H9 (cell line): Measurements from ENCODE around the gene ARHGAP45. TPM values are rescaled to one million over a fixed set of nuclear protein-coding genes. Genes with fewer than 3 reads are reported as not detected.

Source experiments
- DNase-seq: peaks from one replicate; pipeline ENCODE4 v3.0.0-alpha.2; 2017
- H2AFZ ChIP-seq: one replicate; pipeline ENCODE4 v1.6.1; 2013; ENCODE audit warnings: mild to moderate bottlenecking, low read length, control low read depth, moderate library complexity
- H2AK5ac ChIP-seq: 2 replicates; pipeline ENCODE4 v1.6.1; 2013; ENCODE audit warnings: low read length, control low read depth, mixed read lengths; ENCODE audit not compliant: insufficient read length
- H2BK120ac ChIP-seq: one replicate; pipeline ENCODE4 v1.6.1; 2013; ENCODE audit warnings: low read depth, mild to moderate bottlenecking, low read length, control low read depth, inconsistent platforms; ENCODE audit not compliant: poor library complexity, severe bottlenecking
- H2BK12ac ChIP-seq: 2 replicates; pipeline ENCODE4 v1.6.1; 2013; ENCODE audit warnings: low read length, control low read depth, mixed read lengths, low read depth; ENCODE audit not compliant: insufficient read length
- H2BK15ac ChIP-seq: 2 replicates; pipeline ENCODE4 v1.6.1; 2013; ENCODE audit warnings: low read depth, low read length, control low read depth
- H2BK20ac ChIP-seq: one replicate; pipeline ENCODE4 v1.6.1; 2013; ENCODE audit warnings: low read depth, mild to moderate bottlenecking, low read length, control low read depth, inconsistent platforms; ENCODE audit not compliant: poor library complexity, severe bottlenecking
- H2BK5ac ChIP-seq: 2 replicates; pipeline ENCODE4 v1.6.1; 2013; ENCODE audit warnings: low read length, control low read depth, mixed read lengths; ENCODE audit not compliant: insufficient read length
- H3K14ac ChIP-seq: 2 replicates; pipeline ENCODE4 v1.6.1; 2013; ENCODE audit warnings: low read length, control low read depth; ENCODE audit not compliant: insufficient read depth
- H3K18ac ChIP-seq: 2 replicates; pipeline ENCODE4 v1.6.1; 2013; ENCODE audit warnings: low read depth, mild to moderate bottlenecking, mixed read lengths, low read length, control low read depth; ENCODE audit not compliant: insufficient read length
- H3K23ac ChIP-seq: 2 replicates; pipeline ENCODE4 v1.6.1; 2013; ENCODE audit warnings: low read length, control low read depth, mixed read lengths, low read depth; ENCODE audit not compliant: insufficient read length
- H3K23me2 ChIP-seq: 2 replicates; pipeline ENCODE4 v1.6.1; 2013; ENCODE audit warnings: low read depth, mild to moderate bottlenecking, mixed read lengths, low read length, control low read depth; ENCODE audit not compliant: insufficient read length, poor library complexity, severe bottlenecking
- H3K27ac ChIP-seq: 2 replicates; pipeline ENCODE4 v1.5.1; 2013; ENCODE audit warnings: low read length, control low read depth, mixed read lengths, low read depth; ENCODE audit not compliant: insufficient read length
- H3K27me3 ChIP-seq: 2 replicates; pipeline ENCODE4 v1.6.1; 2013; ENCODE audit warnings: low read length, control low read depth, inconsistent platforms; ENCODE audit not compliant: insufficient read depth
- H3K4ac ChIP-seq: 2 replicates; pipeline ENCODE4 v1.6.1; 2013; ENCODE audit warnings: low read depth, mild to moderate bottlenecking, control low read depth, inconsistent platforms, low read length, moderate library complexity
- H3K4me1 ChIP-seq: 2 replicates; pipeline ENCODE4 v1.6.1; 2013; ENCODE audit warnings: low read length, control low read depth, inconsistent platforms; ENCODE audit not compliant: insufficient read depth
- H3K4me2 ChIP-seq: 2 replicates; pipeline ENCODE4 v1.6.1; 2013; ENCODE audit warnings: low read length, control low read depth, mixed read lengths; ENCODE audit not compliant: insufficient read length, insufficient read depth
- H3K56ac ChIP-seq: 2 replicates; pipeline ENCODE4 v1.6.1; 2013; ENCODE audit warnings: low read depth, mild to moderate bottlenecking, mixed read lengths, low read length, control low read depth; ENCODE audit not compliant: insufficient read length
- H3K79me1 ChIP-seq: 2 replicates; pipeline ENCODE4 v1.6.1; 2013; ENCODE audit warnings: low read depth, mild to moderate bottlenecking, moderate library complexity, low read length, control low read depth, inconsistent platforms; ENCODE audit not compliant: insufficient read depth, poor library complexity, severe bottlenecking
- H3K79me2 ChIP-seq: 2 replicates; pipeline ENCODE4 v1.6.1; 2013; ENCODE audit warnings: low read length, control low read depth, inconsistent platforms; ENCODE audit not compliant: insufficient read depth
- H3K9ac ChIP-seq: 2 replicates; pipeline ENCODE4 v1.6.1; 2013; ENCODE audit warnings: low read length, control low read depth, mixed read lengths; ENCODE audit not compliant: insufficient read length; ENCODE audit errors: extremely low read depth
- H3K9me3 ChIP-seq: one replicate; pipeline ENCODE4 v1.6.1; 2013; ENCODE audit warnings: low read depth, low read length, inconsistent platforms; ENCODE audit not compliant: control insufficient read depth
- H3T11ph ChIP-seq: one replicate; pipeline ENCODE4 v1.6.1; 2013; ENCODE audit warnings: mild to moderate bottlenecking, low read length, control low read depth, inconsistent platforms
- H4K20me1 ChIP-seq: one replicate; pipeline ENCODE4 v1.6.1; 2013; ENCODE audit not compliant: control insufficient read depth, insufficient read length, insufficient read depth
- H4K5ac ChIP-seq: 2 replicates; pipeline ENCODE4 v1.6.1; 2013; ENCODE audit warnings: low read depth, mild to moderate bottlenecking, mixed read lengths, low read length, control low read depth; ENCODE audit not compliant: insufficient read length
- H4K8ac ChIP-seq: replicated peaks from 2 replicates; pipeline ENCODE4 v1.6.1; 2013; ENCODE audit warnings: low read length, control low read depth, mixed read lengths, low read depth; ENCODE audit not compliant: insufficient read length
- H4K91ac ChIP-seq: 2 replicates; pipeline ENCODE4 v1.6.1; 2013; ENCODE audit warnings: low read depth, mild to moderate bottlenecking, moderate library complexity, mixed read lengths, low read length, control low read depth; ENCODE audit not compliant: insufficient read length
- H3K27ac Mint-ChIP-seq, 3 experiments: 2 replicates in 2 of 3; 3 replicates in 1 of 3; pipeline ENCODE4 v1.8.0; 2020 to 2021; ENCODE audit warnings: mixed read lengths in 3 of 3, mild to moderate bottlenecking in 1 of 3, moderate library complexity in 1 of 3
- H3K27me3 Mint-ChIP-seq: 2 replicates; pipeline ENCODE4 v1.8.0; 2021; ENCODE audit warnings: low read depth, mild to moderate bottlenecking, moderate library complexity, mixed read lengths
- H3K36me3 Mint-ChIP-seq, 3 experiments: 2 replicates in 2 of 3; 3 replicates in 1 of 3; pipeline ENCODE4 v1.8.0; 2020 to 2021; ENCODE audit warnings: low read depth in 3 of 3, mixed read lengths in 3 of 3; ENCODE audit not compliant: insufficient read depth in 1 of 3
- H3K4me1 Mint-ChIP-seq, 2 experiments: 2 replicates each; pipeline ENCODE4 v1.8.0; 2020; ENCODE audit warnings: mixed read lengths in 2 of 2
- H3K4me3 Mint-ChIP-seq, 2 experiments: 2 replicates in 1 of 2; 3 replicates in 1 of 2; pipeline ENCODE4 v1.8.0; 2020 to 2021; ENCODE audit warnings: mild to moderate bottlenecking in 2 of 2, mixed read lengths in 2 of 2, moderate library complexity in 1 of 2
- H3K9me3 Mint-ChIP-seq, 2 experiments: 2 replicates in 1 of 2; 3 replicates in 1 of 2; pipeline ENCODE4 v1.8.0; 2020; ENCODE audit warnings: mild to moderate bottlenecking in 2 of 2, mixed read lengths in 2 of 2, moderate library complexity in 1 of 2
- CTCF ChIP-seq: fragments of 200-600 bp; sonication (generic); conservative IDR thresholded peaks from 3 replicates; pipeline ENCODE4 v1.8.0; 2021; ENCODE audit warnings: antibody characterized with exemption, mild to moderate bottlenecking
- WGBS: extraction: QIAGEN DNeasy Blood & Tissue Kit; methylation state at CpG from one replicate; pipeline ENCODE4 v1.1.7; 2013; ENCODE audit warnings: missing lambda C conversion rate, low lambda C conversion rate, mixed read lengths; ENCODE audit not compliant: insufficient read length; ENCODE audit errors: extremely low coverage; 5-methylcytosine and 5-hydroxymethylcytosine counted together
- total RNA-seq: library from RNA; stranded (reverse); gene quantifications from 2 replicates; pipeline ENCODE4 v1.2.1, GENCODE V29; 2021

The ARHGAP45 gene
- total RNA-seq, 1 experiment from 2014 or later = 39.8 TPM

GRCh38 chr19:1074544-1075283 lies 7.7 kb downstream of the ARHGAP45 start:
- Histone ChIP-seq H3K14ac (no peak overlapping the region), H3K9ac (no peak overlapping the region), H4K8ac (no peak overlapping the region), H2AK5ac (no peak overlapping the region), H4K20me1 (no peaks in the 10 kb centered on the region), H3K9me3 (no peaks in the 10 kb centered on the region), H2BK120ac (no peak overlapping the region), H3K27me3 (no peaks in the 10 kb centered on the region; the same call in 1 of the 2 replicates), H3K4ac (no peak overlapping the region), H2BK5ac (no peak overlapping the region), H3K56ac (no peak overlapping the region), H3K4me1 (no peaks in the 10 kb centered on the region), H2AFZ (no peak overlapping the region), H2BK12ac (no peak overlapping the region), H2BK20ac (no peak overlapping the region), H3K79me2 (no peaks in the 10 kb centered on the region), H3K23ac (no peak overlapping the region), H2BK15ac (no peak overlapping the region), H3K27ac (no peak overlapping the region), H3K79me1 (no peaks in the 10 kb centered on the region), H3K23me2 (peaks cover 5% of the 10 kb centered on the region), H4K91ac (no peak overlapping the region), H3K4me2 (no peak overlapping the region), H4K5ac (no peak overlapping the region), H3K18ac (no peak overlapping the region), H3T11ph (no peak overlapping the region)
- peaks cover 4 to 6% of the 10 kb centered on the region in 2 experiments; a peak in 3 of 4 replicates for H3K4me1 Mint-ChIP-seq
- no peak overlapping the region for H3K27ac Mint-ChIP-seq
- no peak for TF ChIP-seq CTCF
- H3K4me3 Mint-ChIP-seq = no peak overlapping the region
- no CpG with 5 or more reads among the region's 54 CpGs for WGBS
- peaks cover 22% of the 10 kb centered on the region for H3K27me3 Mint-ChIP-seq
- H3K36me3 Mint-ChIP-seq = peaks cover 9 to 36% (median 28%) of the 10 kb centered on the region in 3 experiments
- DNase-seq = no peak
- no peaks in the 10 kb centered on the region for H3K9me3 Mint-ChIP-seq
